Measurements from ENCODE around the gene LRP5.

DNA sequence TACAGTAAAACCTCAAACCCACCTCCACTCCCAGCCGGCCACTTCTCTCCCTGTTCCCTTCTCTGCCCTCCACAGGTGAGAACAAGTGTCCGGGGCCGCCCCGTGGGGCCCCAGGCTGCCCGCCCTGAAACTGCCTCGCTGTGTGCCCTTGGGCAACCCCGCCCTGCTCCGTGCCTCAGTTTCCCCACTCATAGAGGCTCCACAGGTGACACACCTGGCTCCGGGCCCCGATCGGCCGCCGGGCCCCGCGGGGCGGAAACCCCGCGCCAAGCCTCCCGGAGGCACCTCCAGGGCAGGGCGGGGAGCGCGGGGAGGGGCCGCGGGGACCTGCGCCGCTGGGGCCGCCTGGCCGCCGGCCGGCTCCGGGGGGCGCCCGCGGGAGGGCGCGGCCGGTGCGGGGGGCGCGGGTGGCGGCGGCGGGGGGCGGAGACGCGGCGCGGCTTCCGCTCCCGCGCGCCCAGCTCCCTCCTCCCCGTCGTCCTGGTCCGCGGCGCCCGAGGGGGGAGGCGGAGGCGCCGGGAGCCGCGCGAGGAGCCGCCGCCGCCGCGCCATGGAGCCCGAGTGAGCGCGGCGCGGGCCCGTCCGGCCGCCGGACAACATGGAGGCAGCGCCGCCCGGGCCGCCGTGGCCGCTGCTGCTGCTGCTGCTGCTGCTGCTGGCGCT lies at the start of gene LRP5:
- TF ChIP-seq CTCF (IDR thresholded peaks at IDR 0.05), result no peak
- no peak for TF ChIP-seq POLR2A (IDR thresholded peaks at IDR 0.05)

All from testis (tissue), 2 donors.